Measurements from ENCODE around the gene PTPN20.
"Not testable (repeated sequence)": the region's sequence is repeated elsewhere in the genome, so short reads cannot be mapped to it uniquely, and the experiment has no call there.

Gene PTPN20

DNA sequence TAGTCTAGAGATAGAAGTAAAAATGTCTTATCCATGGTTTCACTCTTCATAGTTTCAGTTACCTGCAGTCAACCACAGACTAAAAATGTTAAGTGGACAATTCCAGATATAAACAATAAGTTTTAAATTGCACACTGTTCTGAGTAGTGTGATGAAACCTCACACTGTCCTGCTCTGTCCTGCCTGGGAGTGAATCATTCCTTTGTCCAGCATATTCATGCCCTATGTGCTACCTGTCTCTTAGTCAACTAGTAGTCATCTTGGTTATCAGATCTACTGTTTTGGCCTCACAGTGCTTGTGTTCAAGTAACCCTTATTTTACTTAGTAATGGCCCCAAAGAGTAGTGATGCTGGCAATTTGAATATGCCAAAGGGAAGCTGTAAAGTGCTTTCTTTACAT, 49.5 kb downstream of the PTPN20 start:
- DNase-seq: not testable (repeated sequence)

- not testable (repeated sequence) for DNase-seq
These were observed 52.1 kb downstream of the PTPN20 start for GRCh38 chr10:46963356-46963755.

DNA sequence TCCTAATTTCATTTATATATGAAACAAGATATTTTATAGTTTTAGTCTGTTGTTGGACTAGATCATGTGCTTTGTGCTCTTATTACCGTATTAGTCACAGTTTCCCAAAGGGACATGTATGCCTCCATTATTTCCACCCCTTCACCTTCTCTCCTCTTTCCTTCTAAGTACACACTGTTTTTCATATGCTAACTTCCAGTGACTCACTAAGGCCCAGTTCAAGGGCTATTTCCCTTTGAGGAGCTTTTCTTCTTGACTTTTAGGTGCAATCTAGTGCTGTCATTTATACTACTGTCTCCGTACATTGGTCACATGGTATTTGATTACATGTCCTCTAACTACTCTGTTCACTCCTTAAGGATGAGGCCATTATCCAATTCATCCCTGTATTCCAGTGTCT, 55.8 kb downstream of the PTPN20 start:
- DNase-seq: not testable (repeated sequence)

DNA sequence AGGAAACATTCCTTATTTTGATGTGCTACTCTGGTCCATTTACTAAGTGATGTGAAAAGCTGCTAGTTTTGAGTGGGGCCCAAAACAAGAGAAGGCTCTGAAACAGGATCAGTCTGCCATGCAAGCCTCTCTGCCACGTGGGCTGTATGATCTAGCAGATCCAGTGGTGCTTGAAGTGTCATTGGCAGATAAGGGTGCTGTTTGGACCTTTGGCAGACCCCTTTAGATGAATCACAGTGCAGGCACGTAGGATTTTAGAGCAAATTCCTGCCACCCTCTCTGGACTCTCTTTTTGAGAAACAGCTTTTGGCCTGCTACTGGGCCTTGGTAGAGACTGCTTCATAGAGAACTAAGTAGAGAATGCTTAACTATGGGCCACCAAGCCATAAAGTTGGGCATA, 69.0 kb downstream of the PTPN20 start:
- DNase-seq: not testable (repeated sequence)

GRCh38 chr10:46987233-46987924, 76.2 kb downstream of the PTPN20 start:
- DNase-seq: not testable (repeated sequence)

DNA sequence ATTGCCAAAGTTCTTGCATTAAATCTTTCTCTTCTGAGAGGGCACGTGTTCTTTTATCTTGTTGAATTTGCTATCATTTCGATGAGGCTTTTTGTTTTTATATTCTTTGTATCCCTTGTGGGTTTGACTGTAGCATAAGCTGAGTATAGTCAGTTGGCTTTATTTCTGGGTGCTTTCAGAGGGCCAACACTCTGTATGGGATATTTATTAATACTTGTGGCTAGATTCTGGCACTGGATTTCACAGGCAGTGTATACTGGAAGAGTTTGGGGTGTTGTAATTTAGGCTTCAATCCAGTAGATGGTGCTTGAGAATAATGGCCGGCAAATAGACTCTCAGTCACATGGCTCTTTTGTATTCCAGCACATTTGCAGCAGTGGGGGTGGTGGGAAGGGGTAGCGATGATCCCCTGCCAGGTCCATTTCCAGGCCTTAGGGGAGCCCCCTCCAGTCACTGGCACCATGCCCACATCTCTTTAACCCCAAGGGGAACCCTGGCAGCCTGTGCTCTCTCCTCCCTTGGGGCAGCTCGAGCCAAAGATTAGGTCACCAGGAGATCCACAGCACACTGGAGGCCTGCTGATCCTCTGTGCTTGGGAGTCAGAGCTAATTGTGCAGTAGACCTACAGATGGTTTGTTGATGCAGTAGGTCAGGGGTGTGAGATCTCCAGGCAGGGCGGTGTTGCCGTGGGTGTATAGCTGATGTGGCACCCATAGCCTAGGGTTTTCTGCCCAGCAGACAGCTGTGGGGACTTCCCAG, 81.8 kb downstream of the PTPN20 start:
- DNase-seq: peak; percentile 28

DNA sequence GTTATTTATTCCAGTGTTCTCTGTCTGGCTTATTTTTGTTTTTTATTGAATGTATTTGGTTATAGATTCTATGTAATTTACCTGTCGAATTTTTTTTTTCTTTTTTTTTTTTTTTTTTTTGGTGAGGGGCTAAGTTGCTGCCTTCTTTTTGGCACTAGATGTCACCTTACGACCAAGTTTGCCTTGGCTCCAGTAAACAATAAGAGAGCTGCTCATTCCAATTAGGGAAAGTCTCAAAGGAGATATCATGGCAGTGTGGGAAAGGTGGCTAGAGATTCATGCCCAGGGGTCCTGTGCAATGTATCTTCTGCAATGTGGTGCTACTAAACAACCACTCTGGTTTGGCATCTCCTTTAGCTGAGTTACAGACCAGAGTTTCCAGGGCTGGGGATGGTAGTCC, 84.0 kb downstream of the PTPN20 start:
- no peak for DNase-seq

DNA sequence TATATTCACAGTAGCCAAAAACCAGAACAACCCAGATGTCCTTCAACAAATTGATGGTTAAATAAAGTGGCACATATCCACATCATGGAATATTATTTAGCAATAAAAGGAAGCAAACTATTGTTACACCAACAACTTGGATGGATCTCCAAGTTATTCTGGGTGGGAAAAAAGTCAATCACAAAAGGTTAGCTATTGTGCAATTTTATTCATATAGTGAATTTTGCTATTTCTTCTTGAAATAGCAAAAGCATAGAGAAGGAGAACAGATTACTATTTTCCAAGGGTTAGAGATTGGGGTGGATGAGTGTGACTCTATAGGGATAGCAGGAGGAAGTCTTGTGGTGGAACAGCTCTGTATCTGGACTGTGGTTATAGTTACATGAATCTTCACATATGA, 87.0 kb downstream of the PTPN20 start:
- no peak for DNase-seq

DNA sequence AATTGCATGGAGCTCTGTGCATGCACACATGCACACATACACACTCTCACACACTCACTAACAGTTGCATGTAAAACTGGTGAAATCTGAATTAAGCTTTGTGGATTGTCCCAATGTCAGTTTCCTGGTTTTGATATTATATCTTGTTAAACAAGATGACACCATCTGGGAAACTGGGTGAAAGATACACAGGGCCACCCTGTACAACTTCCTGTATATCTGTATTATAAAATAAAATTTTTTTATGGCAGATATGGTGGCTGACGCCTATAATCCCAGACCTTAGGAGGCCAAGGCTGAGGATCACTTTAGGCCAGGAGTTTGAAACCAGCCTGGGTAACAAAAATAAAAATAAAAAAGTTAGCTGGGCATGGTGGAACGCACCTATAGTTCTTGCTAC, 87.4 kb downstream of the PTPN20 start:
- DNase-seq: no peak

GRCh38 chr10:46999217-46999616, 88.0 kb downstream of the PTPN20 start:
- DNase-seq: no peak

GRCh38 chr10:47008769-47009168, 97.5 kb downstream of the PTPN20 start:
- DNase-seq: no peak

- no peak for DNase-seq
These were observed 98.1 kb downstream of the PTPN20 start for GRCh38 chr10:47009215-47009838.

DNA sequence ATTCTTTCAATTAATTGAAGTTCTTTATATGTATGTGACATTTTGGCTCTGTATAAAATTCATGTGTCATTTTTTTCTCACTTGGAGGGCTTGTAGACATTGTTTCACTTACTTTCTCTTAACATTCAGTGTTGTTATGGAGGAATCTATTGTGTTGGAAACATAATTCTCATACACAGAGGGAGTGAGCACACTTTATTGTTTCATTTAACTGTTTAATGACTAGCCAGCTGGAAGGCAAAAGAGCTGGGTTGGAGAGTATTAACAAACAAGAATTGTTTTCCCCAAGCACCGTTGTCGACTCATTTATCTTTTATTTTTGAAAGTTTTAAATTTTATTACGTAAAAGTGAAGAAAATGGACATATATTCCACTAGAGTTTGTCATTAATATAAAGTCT, 98.8 kb downstream of the PTPN20 start:
- no peak for DNase-seq

DNA sequence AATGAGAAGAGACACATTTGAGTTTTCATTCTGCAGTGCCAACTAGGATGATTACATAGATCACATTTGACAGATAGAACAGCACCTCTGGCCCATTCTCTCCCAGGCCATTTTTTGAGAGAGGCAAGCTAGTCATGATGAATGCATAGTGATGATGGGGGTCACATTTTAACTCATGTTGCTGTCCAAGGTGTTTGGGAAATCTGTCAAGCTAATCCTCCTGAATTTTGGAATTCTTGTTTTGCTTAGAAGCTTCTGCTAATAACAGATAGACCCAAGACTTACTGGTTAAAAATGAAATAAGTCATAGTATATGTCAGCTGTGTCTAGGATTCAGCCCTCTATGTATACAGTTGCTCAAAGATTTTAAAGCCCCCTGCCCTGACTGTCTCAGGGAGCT, 101.0 kb downstream of the PTPN20 start:
- no peak for DNase-seq

- no peak for DNase-seq
These were observed 102.4 kb downstream of the PTPN20 start for GRCh38 chr10:47013507-47014154.

DNA sequence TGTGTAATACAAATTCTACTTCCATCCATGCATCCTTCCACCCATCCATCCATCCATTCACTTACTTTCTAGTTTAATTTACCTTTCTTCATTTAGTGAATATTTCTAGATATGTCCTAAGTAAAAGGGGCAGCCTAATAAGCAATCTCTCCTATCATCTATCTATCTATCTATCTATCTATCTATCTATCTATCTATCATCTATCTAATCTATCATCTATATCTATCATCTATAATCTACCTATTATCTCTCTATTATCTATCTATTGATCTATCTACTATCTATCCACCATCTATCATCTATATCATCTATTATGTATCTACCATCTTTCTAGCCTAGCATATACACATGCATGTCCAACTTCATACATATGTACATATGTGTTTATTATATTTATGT, 104.2 kb downstream of the PTPN20 start:
- DNase-seq: no peak

GRCh38 chr10:47016564-47016963, 105.3 kb downstream of the PTPN20 start:
- no peak for DNase-seq

DNA sequence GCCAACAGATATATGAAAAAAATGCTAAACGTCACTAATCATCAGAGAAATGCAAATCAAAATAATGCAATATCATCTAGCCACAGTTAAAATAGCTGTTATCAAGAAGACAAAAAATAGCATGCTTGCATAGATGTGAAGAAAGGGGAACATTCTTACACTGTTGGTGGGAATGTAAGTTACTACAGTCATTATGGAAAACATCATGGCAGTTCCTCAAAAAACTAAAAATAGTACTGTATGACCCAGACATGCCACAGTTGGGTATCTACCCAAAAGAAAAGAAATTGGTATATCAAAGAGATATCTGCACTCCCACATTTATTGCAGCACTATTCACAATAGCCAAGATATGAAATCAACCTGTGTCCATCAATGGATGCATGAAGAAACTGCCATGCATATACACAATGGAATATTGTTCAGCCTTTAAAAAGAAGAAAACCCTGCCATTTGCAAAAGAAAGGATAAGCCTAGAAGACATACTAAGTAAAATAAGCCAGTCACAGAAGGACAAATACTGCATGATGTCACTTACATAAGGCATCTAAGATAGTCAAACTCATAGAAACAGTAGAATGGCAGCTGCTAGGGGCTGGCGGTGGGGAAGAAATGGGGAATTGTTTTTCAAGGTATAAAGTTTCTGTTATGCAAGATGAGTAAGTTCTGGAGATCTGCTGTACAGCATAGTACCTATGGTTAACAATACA, 107.0 kb downstream of the PTPN20 start:
- no peak for DNase-seq

DNA sequence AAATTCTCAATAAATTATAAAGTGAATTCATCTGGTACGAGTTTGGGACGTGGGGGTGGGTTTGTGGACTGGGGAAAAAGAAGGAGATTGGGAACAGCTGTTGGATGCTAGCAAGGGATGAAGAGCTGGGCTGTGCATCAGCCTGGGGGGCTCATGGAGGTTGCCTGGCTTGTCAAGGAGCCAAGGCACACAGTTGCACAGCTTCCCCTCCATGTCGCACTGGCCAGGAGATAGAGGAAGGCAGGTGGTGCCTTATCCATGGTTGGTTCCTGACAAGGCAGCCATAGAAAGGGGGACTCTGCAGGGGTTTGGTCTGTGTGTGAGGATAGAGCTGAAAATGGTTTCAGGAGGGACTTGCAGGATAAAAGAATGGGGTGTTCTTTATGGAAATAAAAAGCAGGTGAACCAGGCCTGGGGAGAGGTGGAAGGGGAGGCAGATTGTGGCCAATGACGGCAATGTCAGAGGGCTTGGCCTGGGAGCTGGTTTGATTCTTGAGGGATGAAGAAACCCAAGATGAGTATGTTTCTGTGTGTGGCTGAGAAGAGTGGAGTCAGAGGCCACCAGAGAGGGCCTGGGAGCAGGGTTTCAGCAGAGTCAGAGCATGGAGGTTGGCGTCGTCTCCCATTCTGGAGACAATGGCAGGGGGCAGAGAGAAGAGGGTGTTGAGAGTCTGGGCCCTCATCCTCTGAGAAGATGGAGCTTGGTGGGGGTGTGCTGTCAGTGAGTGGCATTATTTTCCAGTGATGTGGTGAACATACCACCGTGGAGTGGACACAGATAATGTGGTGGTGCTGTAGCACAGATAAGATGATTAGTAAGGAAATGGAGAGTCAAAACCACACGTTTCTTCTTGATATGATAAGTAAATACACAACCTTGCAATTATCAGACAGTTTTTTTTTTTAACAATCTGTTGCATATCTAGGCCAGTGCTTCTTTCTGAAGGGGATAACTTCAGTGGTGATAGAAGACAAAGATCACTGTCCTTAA, 108.2 kb downstream of the PTPN20 start:
- DNase-seq: no peak

DNA sequence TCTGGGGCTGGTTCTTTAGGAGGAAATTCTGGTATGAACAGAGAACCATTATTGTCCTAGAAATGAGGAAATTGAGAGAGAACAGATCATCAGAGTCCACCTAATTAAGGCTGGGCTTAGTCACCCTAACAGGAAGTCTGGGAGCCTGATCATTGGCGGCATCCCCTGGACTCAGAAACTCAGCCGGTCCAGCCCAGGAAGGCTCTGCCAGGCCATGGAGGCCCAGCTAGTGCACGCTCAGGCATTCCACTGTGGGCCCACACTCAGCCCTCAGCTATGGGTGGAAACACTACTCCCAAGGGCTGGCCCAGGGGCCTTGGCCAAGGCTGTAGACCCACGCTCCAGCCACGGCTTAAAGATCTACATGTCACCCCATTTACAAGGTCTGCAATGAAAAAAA, 109.2 kb downstream of the PTPN20 start:
- no peak for DNase-seq

DNA sequence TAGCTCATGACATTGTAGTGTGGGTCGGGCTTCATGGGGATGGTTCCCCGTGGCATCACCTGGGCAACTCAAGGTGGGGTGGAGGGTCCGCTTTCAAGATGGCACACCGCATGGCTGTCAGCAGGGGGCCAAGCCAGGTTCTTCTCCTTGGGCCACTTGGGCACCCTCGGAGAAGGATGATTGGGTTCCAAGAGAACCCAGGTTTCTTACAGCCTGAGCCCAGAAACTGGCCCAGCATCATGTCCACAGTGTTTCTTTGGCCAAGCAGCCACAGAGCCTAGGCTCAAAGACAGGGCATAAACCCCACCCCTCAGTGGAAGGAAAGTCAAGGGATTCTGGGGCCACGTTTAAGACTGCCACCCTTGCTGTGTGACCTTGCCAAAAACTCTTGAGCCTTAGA, 110.6 kb downstream of the PTPN20 start:
- no peak for DNase-seq

All from NCI-H2081 treated with DMSO at 0.1 percent for 48 hours (cell line).